Spleen (tissue), 11 donors: Measurements from ENCODE around the gene TAL1. TPM values are rescaled to one million over a fixed set of nuclear protein-coding genes. Genes with fewer than 3 reads are reported as not detected.

Experiments used
- DNase-seq: peaks from one replicate; pipeline ENCODE4 v3.0.0-alpha.2; 2020
- H3K27ac ChIP-seq, 8 donors: fragments of 200-600 bp; sonication (generic) in 7 of 8; 1 replicate in 4 of 8; 2 replicates in 4 of 8; pipeline versions ENCODE4 v1.5.0 to v1.8.0; 2016 to 2021; ENCODE audit warnings: inconsistent platforms in 4 of 8, mild to moderate bottlenecking in 4 of 8, moderate library complexity in 1 of 8
- H3K27me3 ChIP-seq, 7 donors: fragments of 200-600 bp; sonication (generic) in 6 of 7; replicated peaks in 1 of 7; 1 replicate in 4 of 7; 2 replicates in 3 of 7; pipeline versions ENCODE4 v1.5.0 to v1.8.0; 2016 to 2021; ENCODE audit warnings: inconsistent platforms in 3 of 7, mild to moderate bottlenecking in 1 of 7
- H3K36me3 ChIP-seq, 6 donors: fragments of 200-600 bp; sonication (generic) in 5 of 6; 1 replicate in 4 of 6; 2 replicates in 2 of 6; pipeline versions ENCODE4 v1.5.0 to v1.8.0; 2016 to 2021; ENCODE audit warnings: inconsistent platforms in 2 of 6
- H3K4me1 ChIP-seq, 6 donors: fragments of 200-600 bp; sonication (generic) in 5 of 6; 1 replicate in 3 of 6; 2 replicates in 3 of 6; pipeline versions ENCODE4 v1.5.0 to v1.8.0; 2016 to 2021; ENCODE audit warnings: inconsistent platforms in 3 of 6
- H3K4me3 ChIP-seq, 8 donors: fragments of 200-600 bp; sonication (generic) in 7 of 8; 1 replicate in 4 of 8; 2 replicates in 4 of 8; pipeline versions ENCODE4 v1.5.0 to v1.8.0; 2016 to 2021; ENCODE audit warnings: inconsistent platforms in 4 of 8, mild to moderate bottlenecking in 4 of 8, moderate library complexity in 2 of 8
- H3K9me3 ChIP-seq, 8 donors: fragments of 200-600 bp; sonication (generic) in 7 of 8; 1 replicate in 4 of 8; 2 replicates in 4 of 8; pipeline versions ENCODE4 v1.5.0 to v1.8.0; 2016 to 2021; ENCODE audit warnings: inconsistent platforms in 4 of 8
- CTCF ChIP-seq, 11 experiments: fragments of 200-600 bp in 7 of 11; fragments of 450-650 bp in 4 of 11; sonication (generic) in 4 of 11; IDR thresholded peaks in 8 of 11; conservative IDR thresholded peaks in 3 of 11; 1 replicate in 7 of 11; 2 replicates in 4 of 11; pipeline versions ENCODE4 v1.4.0 to v1.8.0; 2016 to 2021; ENCODE audit warnings: antibody characterized with exemption in 11 of 11, inconsistent platforms in 4 of 11, mild to moderate bottlenecking in 1 of 11
- POLR2A ChIP-seq, 3 donors: fragments of 450-650 bp; IDR thresholded peaks; one replicate each; pipeline ENCODE4 v1.5.1; 2017; ENCODE audit warnings: antibody characterized with exemption in 3 of 3, mild to moderate bottlenecking in 1 of 3
- POLR2AphosphoS5 ChIP-seq, 3 donors: sonication (generic); formaldehyde crosslinking; IDR thresholded peaks; one replicate each; pipeline ENCODE4 v1.5.1; 2017; ENCODE audit warnings: antibody characterized with exemption in 3 of 3
- WGBS, 5 donors: extraction: QIAGEN DNeasy Blood & Tissue Kit in 3 of 5; methylation state at CpG; one replicate each; pipeline versions ENCODE4 v1.1.5 to v1.1.7; 2013 to 2018; 5-methylcytosine and 5-hydroxymethylcytosine counted together
- intact Hi-C: fragments of 100-400 bp; cut with DNase I; formaldehyde crosslinking; loops from one replicate; pipeline ENCODE4 v1.15.0; 2023; ENCODE audit warnings: low total_unique reads
- polyA plus RNA-seq, 3 donors: library from polyadenylated mRNA; stranded (reverse); fragments of 200-250 nt; gene quantifications; one replicate each; pipeline ENCODE4 v1.2.1, GENCODE V29; 2013
- total RNA-seq, 7 donors: library from RNA; depleted of rRNA in 3 of 7; stranded (reverse); fragments of >200 nt in 3 of 7; fragmentation: NEBNext Ultra II Directional in 4 of 7; extraction: Animal tissue kit (Norgen Biotek cat#: 25700) in 4 of 7; gene quantifications; one replicate each; pipeline versions ENCODE4 v1.1.0 to v1.2.1, GENCODE V29; 2016 to 2021
- donor health status: healthy with polysubstance abuse.
- donor health status: DM: no; HTN: no; CAD: no; lungs with moderate emphysema.
- donor health status: DM: no; HTN: no; CAD: no.
- donor health status: Bipolar disorder and iron deficiency.
- donor health status: healthy.
- donor health status: DM: no; HTN: no; CAD: no.
- donor health status: DM: yes; HTN: yes; CAD: no.

TAL1 gene
- total and polyA plus RNA-seq, 10 donors: 2.9 to 24.5 (median 14.0) TPM

DNA sequence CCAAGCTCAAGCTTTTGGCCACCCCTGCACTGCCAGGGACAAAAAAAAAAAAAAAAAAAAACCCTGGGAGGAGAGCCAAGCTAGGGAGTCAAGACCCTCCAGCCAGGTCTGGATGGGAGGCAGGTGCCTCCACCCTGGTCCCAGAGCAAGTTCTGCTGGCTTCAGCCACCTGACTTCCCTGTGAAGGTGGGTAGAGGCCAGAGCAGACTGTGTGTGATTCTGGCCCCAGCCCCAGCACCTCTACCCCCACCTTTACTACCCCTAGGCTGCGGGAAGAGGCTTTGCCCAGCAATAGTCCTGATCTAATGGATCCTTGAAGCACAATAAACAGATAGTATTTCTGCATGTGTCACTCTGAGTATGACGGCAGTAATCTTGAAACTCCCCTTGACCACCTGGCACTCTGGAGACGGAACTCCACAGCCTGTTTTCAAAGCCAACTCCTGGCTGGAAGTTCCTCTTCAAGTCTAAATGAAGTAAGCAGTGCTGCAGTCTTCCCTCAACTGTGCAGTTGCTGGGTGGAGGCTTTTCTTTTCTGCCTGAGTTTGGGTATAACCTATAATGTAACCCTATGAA is 51.9 kb downstream of the TAL1 start:
- no peak for TF ChIP-seq CTCF (IDR thresholded peaks at IDR 0.05 in 8 of 11, conservative IDR thresholded peaks at IDR 0.05 in 3 of 11)
- no peak for TF ChIP-seq POLR2A (IDR thresholded peaks at IDR 0.05)
- TF ChIP-seq POLR2AphosphoS5 (IDR thresholded peaks at IDR 0.05): no peak
- no peaks in the 10 kb centered on the region for H3K36me3 ChIP-seq
- peaks cover 0 to 20% (median 10%) of the 10 kb centered on the region in 6 donors for H3K4me1 ChIP-seq
- intact Hi-C loops: loop anchor here (5.0 kb wide), 1 partner anchor 532 kb away; no protein-coding TSS in a partner anchor
- H3K4me3 ChIP-seq: no peak overlapping the region
- no peaks in the 10 kb centered on the region for H3K9me3 ChIP-seq
- H3K27me3 ChIP-seq: peaks cover 0 to 58% (median 4%) of the 10 kb centered on the region in 7 donors
- DNase-seq: peak; percentile 37
- 71 to 86% (median 72%) methylated on average over 3 of the region's 3 CpGs for WGBS, 5 donors
- peak overlapping the region in 1 of 8 donors; percentile 55 for H3K27ac ChIP-seq

DNA sequence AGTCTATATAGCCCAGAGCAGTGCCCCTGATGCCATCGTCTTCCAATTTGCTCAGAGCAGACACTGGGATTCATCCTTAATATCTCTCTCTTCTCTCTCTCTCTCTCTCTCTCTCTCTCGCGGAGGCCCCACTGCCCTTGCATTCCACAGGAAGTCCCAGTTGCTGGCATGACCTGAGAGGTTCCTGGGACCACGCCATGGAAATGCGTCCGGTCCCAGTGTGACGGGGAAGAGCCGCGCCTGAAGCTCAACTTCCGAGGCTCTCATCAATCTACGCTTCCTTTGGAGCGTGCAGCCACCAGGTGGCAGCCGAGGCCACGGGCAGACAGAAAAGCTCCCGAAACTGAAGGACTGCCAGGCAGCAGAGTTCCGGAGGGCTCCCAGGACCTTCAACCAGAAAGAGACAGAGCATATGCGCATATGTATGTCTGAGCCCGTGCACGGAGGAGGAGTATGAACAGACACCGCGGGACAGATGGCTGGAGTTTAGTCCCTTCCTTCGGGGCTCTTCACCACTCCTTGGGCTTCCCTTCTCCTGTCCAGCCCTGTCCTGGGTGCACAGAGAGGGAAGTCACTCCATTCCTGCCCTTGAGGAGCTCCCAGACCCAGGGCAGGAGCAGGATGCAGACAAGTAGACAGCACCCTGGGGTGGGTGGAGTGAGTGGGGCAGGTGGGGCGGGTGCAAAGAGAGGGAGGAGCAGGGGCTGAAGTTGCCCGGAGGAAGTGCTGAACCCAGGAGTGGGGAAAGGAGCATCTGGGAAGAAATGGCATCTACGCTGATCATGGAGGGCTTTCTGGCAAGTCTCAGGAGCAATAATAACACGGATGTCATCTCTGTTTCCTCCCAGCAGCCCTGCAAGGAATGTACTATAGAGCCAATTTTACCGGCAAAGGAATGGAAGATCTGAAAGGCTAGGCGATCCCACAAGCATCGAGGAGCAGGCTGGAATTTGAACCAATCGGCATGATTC is 52.7 kb downstream of the TAL1 start:
- peaks cover 0 to 20% (median 10%) of the 10 kb centered on the region in 6 donors for H3K4me1 ChIP-seq
- H3K27me3 ChIP-seq: peaks cover 0 to 65% (median 4%) of the 10 kb centered on the region in 7 donors
- H3K27ac ChIP-seq: peak overlapping the region in 1 of 8 donors; percentile 55
- H3K36me3 ChIP-seq: no peaks in the 10 kb centered on the region
- WGBS, 5 donors: 6 to 13% (median 10%) methylated on average over 25 to 29 of the region's 30 CpGs
- TF ChIP-seq POLR2AphosphoS5 (IDR thresholded peaks at IDR 0.05) (peak; percentile 56 to 63 (median 58)), POLR2A (IDR thresholded peaks at IDR 0.05) (no peak), CTCF (IDR thresholded peaks at IDR 0.05 in 8 of 11, conservative IDR thresholded peaks at IDR 0.05 in 3 of 11) (peak; percentile 62 to 88 (median 83))
- intact Hi-C loops: loop anchor here (5.0 kb wide), 1 partner anchor 533 kb away; no protein-coding TSS in a partner anchor
- peak overlapping the region in 7 of 8 donors; percentile 15 to 65 (median 24) for H3K4me3 ChIP-seq
- peak; percentile 90 for DNase-seq
- no peaks in the 10 kb centered on the region for H3K9me3 ChIP-seq

DNA sequence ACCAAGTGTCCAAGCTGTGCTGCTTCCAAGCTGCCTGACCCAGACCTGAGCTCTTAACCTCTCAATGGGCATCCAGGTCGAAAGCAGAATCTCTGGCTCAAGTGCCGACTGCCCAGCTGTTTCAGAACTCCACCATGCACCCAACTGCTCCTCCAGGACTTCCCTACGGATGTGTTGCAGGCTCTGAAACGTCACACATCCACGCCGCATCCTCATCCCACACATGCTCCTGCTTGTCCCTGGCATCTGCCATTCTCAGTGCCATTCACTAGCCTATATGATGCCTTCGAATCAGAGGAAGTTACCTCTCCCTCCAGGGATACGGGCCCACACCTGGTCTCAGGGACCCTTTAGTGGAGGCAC is 53.4 kb downstream of the TAL1 start:
- WGBS, 5 donors: 66 to 75% (median 70%) methylated on average over 8 of the region's 8 CpGs
- H3K27ac ChIP-seq: peak overlapping the region in 1 of 8 donors; percentile 55
- DNase-seq: peak; percentile 55

More for the DNA sequence above, 53.4 kb downstream of the TAL1 start:
- peak overlapping the region in 1 of 8 donors; percentile 65 for H3K4me3 ChIP-seq
- H3K9me3 ChIP-seq: no peaks in the 10 kb centered on the region
- H3K36me3 ChIP-seq: no peaks in the 10 kb centered on the region
- peaks cover 0 to 20% (median 10%) of the 10 kb centered on the region in 6 donors for H3K4me1 ChIP-seq
- intact Hi-C loops: loop anchor here (5.0 kb wide), 1 partner anchor 534 kb away; no protein-coding TSS in a partner anchor
- peaks cover 0 to 66% (median 4%) of the 10 kb centered on the region in 7 donors for H3K27me3 ChIP-seq
- TF ChIP-seq POLR2AphosphoS5 (IDR thresholded peaks at IDR 0.05) (no peak), CTCF (IDR thresholded peaks at IDR 0.05 in 8 of 11, conservative IDR thresholded peaks at IDR 0.05 in 3 of 11) (no peak), POLR2A (IDR thresholded peaks at IDR 0.05) (no peak)
